ENCODE measurements around the gene TMEM132D. TPM values are rescaled to one million over a fixed set of nuclear protein-coding genes. Genes with fewer than 3 reads are reported as not detected.

Gene TMEM132D
- total RNA-seq, 1 donor: under 0.01 TPM

DNA sequence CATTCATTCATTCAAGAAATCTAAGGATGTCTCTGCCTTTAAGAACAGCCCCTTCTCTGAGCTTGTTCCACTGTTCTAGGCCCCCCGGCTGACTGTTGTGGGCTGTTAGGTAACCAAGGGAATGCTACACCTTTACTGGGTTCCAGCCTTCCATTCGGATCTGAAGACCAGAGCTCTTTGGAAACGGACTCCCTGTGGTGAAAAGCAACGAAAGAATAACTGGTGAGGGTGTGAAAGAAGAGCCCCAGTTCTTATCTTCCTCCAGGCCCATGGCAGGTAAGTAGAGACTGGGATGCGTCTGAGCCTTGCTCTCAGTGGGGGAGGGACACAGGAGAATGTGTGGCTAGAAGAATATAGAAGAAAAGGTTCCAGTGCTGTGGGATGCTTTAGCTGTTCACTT, 207.4 kb downstream of the TMEM132D start:
- Histone ChIP-seq H3K4me1 (ENCODE audit: insufficient read depth, low read length) (no peaks in the 10 kb centered on the region), H3K9me3 (ENCODE audit: low read depth, low read length) (no peaks in the 10 kb centered on the region), H3K27me3 (ENCODE audit: insufficient read depth, low read length) (no peaks in the 10 kb centered on the region), H3K4me3 (ENCODE audit: low read length) (no peak overlapping the region)

DNA sequence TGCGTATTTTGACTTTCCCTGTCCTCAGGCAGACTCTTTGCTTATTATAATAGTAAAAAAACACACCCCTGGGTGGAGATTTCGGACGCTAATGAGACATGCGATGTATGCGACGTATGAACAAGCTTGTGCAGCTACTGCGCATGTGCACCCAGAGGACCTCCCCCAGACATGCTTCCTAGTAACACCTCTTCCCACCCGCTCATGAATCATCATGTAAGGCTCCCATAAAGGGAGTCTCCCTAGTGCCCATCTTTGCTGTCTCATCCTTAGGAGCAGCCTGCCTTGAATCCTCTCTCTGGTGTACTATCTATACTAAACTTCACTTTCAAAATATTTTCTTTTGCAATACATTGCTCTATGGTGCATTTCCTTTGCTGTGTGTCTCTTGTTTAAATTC, 210.1 kb downstream of the TMEM132D start:
- Histone ChIP-seq H3K27me3 (ENCODE audit: insufficient read depth, low read length) (no peaks in the 10 kb centered on the region), H3K4me1 (ENCODE audit: insufficient read depth, low read length) (no peaks in the 10 kb centered on the region), H3K4me3 (ENCODE audit: low read length) (no peak overlapping the region), H3K9me3 (ENCODE audit: low read depth, low read length) (no peaks in the 10 kb centered on the region)

DNA sequence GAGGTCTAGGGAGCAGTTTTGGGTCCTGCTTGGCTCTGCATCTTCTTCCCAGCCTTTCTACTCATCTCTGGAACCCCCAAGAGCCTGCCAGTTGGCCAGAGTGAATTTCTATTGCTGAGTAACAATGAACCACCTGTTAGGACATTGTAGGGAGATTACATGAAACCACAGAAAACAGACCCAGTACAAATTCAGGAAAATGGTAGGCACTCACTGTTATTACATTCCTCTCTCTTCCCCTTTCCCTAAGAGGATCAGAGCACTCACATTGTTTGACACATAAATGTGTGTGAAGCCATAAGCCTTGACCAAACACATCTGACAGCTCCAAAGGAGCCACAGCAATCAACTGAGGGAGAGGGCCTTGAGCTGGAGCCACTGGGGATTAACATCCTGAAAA, 216.1 kb downstream of the TMEM132D start:
- no peaks in the 10 kb centered on the region for H3K9me3 ChIP-seq (ENCODE audit: low read depth, low read length)
- H3K4me3 ChIP-seq (ENCODE audit: low read length): no peak overlapping the region
- H3K4me1 ChIP-seq (ENCODE audit: insufficient read depth, low read length): no peaks in the 10 kb centered on the region
- H3K27me3 ChIP-seq (ENCODE audit: insufficient read depth, low read length): no peaks in the 10 kb centered on the region

DNA sequence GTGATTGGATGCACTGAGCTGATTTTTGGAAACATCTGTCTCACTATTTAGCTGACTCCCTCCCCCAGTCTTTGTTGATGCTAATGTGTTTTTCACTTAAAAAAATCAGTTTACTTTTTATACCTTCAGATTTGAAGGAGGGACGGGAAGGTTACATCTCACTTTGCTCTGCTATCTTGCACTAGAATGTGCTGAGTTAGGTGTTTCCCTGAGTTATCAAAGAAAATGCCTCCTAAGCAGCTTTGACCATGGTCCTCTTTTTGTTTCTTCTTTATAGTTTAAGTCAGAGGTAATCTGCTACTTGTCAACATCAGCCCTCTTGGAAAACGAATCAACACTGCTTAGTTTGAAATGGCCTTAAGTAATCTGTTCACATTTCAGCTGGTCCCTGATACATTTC, 222.0 kb downstream of the TMEM132D start:
- Histone ChIP-seq H3K27me3 (ENCODE audit: insufficient read depth, low read length) (no peaks in the 10 kb centered on the region), H3K4me3 (ENCODE audit: low read length) (no peak overlapping the region), H3K9me3 (ENCODE audit: low read depth, low read length) (peaks cover 7% of the 10 kb centered on the region), H3K4me1 (ENCODE audit: insufficient read depth, low read length) (no peaks in the 10 kb centered on the region)

DNA sequence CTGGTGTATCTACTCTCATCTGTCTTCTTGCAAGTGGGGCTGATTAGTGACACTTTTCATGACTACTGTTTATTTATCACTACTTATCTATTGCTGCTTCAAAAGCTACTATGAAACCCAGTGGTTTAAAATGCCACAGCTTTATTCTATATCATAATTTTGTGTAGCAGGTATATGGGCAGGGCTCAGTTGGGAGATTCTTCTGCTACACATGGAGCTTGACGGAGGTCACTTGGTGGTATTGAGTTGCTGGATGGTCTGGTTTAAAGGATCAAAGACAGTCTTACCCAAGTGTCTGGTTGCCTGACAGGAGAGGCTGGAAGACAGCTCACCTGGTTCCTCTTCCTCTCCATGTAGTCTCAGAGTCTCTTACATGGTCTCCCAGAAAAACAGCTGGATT, 222.7 kb downstream of the TMEM132D start:
- no peaks in the 10 kb centered on the region for H3K4me1 ChIP-seq (ENCODE audit: insufficient read depth, low read length)
- H3K27me3 ChIP-seq (ENCODE audit: insufficient read depth, low read length): no peaks in the 10 kb centered on the region
- no peak overlapping the region for H3K4me3 ChIP-seq (ENCODE audit: low read length)
- peaks cover 7% of the 10 kb centered on the region for H3K9me3 ChIP-seq (ENCODE audit: low read depth, low read length)

DNA sequence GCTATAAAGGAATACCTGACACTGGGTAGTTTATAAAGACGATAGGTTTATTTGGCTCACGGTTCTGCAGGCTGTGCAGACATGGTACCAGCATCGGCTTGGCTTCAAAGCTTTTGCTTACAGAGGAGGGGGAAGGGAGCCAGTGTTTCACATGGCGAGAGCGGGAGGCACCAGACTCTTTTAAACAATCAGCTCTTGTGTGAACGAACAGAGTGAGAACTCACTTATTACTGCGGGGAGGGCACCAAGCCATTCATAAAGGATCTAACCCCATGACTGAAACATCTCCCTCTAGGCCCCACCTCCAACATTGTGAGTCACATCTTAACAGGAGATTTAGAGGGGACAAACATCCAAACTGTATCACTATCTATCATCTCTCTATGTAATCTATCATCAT, 227.4 kb downstream of the TMEM132D start:
- Histone ChIP-seq H3K4me3 (ENCODE audit: low read length) (no peak overlapping the region), H3K9me3 (ENCODE audit: low read depth, low read length) (peaks cover 7% of the 10 kb centered on the region), H3K4me1 (ENCODE audit: insufficient read depth, low read length) (no peaks in the 10 kb centered on the region), H3K27me3 (ENCODE audit: insufficient read depth, low read length) (no peaks in the 10 kb centered on the region)

DNA sequence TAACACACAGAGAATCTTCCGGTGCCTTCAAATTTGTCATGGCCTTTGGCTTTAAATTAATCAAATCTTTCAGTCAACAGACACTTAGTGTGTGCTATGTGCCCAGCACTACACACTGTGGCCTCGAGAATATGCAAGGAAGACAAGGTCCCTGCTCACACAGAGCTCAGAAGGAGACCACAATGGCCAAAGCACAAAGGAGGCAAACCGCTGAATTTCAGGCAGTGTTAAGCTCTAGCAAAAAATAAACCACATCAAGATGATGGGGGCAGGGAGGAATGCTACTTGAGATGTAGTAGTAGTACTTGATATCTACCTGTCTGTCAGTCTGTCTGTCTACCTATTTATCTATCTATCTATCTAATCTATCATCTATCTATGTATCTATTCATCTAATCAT, 227.9 kb downstream of the TMEM132D start:
- Histone ChIP-seq H3K4me1 (ENCODE audit: insufficient read depth, low read length) (no peaks in the 10 kb centered on the region), H3K4me3 (ENCODE audit: low read length) (no peak overlapping the region), H3K27me3 (ENCODE audit: insufficient read depth, low read length) (no peaks in the 10 kb centered on the region), H3K9me3 (ENCODE audit: low read depth, low read length) (peaks cover 7% of the 10 kb centered on the region)

DNA sequence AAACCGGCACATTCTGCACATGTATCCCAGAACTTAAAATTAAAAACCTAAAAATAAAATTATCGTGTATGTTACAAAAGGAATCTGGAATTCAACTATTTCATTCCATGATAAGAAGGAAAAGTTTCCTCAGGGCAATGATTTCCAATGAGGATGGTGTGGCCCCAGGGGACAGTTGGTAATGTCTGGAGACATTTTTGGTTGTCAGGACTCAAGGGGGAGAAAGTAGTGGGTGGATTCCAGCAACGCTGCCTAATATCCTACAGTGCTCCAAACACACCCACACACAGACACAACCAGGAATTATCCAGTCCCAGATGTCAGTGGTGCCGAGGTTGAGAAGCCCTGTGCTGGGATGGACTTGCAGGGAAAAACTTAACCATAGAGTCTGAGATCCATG, 228.3 kb downstream of the TMEM132D start:
- peaks cover 7% of the 10 kb centered on the region for H3K9me3 ChIP-seq (ENCODE audit: low read depth, low read length)
- H3K4me1 ChIP-seq (ENCODE audit: insufficient read depth, low read length): no peaks in the 10 kb centered on the region
- no peak overlapping the region for H3K4me3 ChIP-seq (ENCODE audit: low read length)
- no peaks in the 10 kb centered on the region for H3K27me3 ChIP-seq (ENCODE audit: insufficient read depth, low read length)

DNA sequence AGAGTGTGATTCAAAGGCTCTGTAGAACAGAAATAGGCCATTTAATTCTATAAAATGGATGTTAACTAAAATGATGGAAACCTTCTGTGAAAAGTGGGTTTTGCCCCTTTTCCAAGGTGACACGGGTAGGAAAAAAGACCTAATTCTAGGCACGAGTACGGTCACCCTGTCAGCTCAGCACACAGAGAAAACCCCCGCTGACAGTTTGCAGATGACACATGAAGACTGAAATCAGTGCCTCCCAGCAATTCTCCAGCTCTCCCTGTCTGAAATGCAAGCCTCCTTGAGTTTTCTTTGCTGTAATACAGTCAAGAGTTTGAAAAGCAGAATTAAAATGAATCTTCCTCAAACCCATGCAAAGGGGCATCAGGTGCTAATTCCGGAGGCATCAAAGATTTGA, 230.0 kb downstream of the TMEM132D start:
- H3K27me3 ChIP-seq (ENCODE audit: insufficient read depth, low read length): no peaks in the 10 kb centered on the region
- peaks cover 7% of the 10 kb centered on the region for H3K9me3 ChIP-seq (ENCODE audit: low read depth, low read length)
- H3K4me1 ChIP-seq (ENCODE audit: insufficient read depth, low read length): no peaks in the 10 kb centered on the region
- no peak overlapping the region for H3K4me3 ChIP-seq (ENCODE audit: low read length)

DNA sequence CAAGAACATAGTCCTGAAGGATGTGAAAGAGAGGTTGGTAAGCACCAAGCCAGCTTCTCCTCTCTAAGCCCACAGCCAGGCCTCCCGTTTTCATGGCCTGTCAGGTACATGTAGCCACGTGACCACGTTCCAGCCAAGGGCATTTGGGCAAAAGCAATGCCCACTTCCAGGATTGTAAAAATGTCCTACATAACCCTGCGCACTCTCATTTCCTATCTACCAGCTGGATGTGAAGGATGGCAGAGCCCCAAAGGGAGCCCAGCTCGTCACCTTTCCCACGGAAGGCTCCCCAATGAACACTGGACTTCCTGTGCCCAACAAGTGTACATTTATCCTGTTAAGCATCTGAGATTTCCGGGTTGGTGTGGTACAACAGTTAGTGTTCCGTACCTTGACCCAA, 231.7 kb downstream of the TMEM132D start:
- Histone ChIP-seq H3K4me1 (ENCODE audit: insufficient read depth, low read length) (no peaks in the 10 kb centered on the region), H3K4me3 (ENCODE audit: low read length) (no peak overlapping the region), H3K9me3 (ENCODE audit: low read depth, low read length) (no peaks in the 10 kb centered on the region), H3K27me3 (ENCODE audit: insufficient read depth, low read length) (no peaks in the 10 kb centered on the region)

DNA sequence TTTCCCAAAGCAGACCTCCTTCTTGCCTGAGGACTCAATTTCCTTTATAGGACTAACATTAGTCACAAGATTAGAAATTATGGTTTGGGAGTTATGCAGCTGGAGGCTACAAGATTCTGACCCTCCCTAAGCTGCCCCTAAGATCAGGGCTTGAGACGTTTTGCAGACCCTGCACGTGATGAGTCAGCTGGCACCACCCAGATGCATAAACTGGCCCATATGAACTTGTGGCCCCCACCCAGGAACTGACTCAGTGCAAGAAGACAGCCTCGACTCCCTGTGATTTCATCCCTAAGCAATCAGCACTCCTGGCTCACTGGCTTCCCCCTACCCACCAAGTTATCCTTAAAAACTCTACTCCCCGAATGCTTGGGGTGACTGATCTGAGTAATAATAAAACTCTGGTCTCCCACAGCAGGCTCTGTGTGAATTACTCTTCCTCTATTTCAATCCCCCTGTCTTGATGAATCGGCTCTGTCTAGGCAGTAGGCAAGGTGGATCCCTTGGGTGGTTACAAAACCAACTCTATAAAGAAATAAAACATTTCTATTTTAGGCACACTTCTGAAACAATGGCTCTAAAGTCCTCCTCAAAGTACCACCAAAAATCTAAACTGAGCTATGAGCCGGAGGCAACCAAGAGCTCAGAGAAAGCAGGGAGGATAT, 233.4 kb downstream of the TMEM132D start:
- no peaks in the 10 kb centered on the region for H3K4me1 ChIP-seq (ENCODE audit: insufficient read depth, low read length)
- H3K27me3 ChIP-seq (ENCODE audit: insufficient read depth, low read length): no peaks in the 10 kb centered on the region
- H3K4me3 ChIP-seq (ENCODE audit: low read length): no peak overlapping the region
- no peaks in the 10 kb centered on the region for H3K9me3 ChIP-seq (ENCODE audit: low read depth, low read length)

DNA sequence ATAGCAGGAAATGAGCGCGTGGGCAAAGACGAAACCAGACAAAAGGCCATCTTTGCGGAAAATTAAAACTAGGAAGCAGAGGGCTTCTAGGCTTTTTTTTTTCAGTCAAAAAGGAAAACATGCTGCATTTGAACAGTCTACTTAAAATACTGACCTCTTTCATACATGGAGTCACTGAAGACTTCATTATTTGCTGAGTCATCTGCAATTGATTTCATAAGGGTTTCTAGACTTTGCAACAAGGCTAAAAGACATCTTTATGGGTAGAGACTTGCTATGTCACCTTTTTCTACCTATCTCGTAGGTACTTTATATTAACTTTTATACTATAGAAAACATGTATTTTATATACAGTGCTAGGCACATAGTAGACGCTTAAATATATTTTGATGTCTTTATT, 238.4 kb downstream of the TMEM132D start:
- H3K4me3 ChIP-seq (ENCODE audit: low read length): no peak overlapping the region
- no peaks in the 10 kb centered on the region for H3K9me3 ChIP-seq (ENCODE audit: low read depth, low read length)
- H3K4me1 ChIP-seq (ENCODE audit: insufficient read depth, low read length): no peaks in the 10 kb centered on the region
- H3K27me3 ChIP-seq (ENCODE audit: insufficient read depth, low read length): no peaks in the 10 kb centered on the region

DNA sequence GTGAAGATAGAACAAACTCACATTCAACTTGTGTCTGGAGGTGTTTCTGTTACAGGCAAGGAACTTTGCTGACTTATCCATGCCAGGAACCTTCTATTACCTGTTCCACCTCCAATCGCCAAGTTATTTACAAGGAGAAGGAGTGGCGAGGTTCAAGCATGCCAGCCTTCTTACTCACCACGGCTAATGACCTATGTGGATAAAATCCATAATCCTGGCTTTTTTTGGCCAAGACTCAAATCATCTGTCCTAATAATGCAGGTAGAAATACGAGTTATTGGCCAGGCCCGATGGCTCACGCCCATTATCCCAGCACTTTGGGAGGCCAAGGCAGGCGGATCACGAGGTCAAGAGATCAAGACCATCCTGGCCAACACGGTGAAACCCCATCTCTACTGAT, 241.6 kb downstream of the TMEM132D start:
- Histone ChIP-seq H3K9me3 (ENCODE audit: low read depth, low read length) (no peaks in the 10 kb centered on the region), H3K27me3 (ENCODE audit: insufficient read depth, low read length) (no peaks in the 10 kb centered on the region), H3K4me3 (ENCODE audit: low read length) (no peak overlapping the region), H3K4me1 (ENCODE audit: insufficient read depth, low read length) (no peaks in the 10 kb centered on the region)

DNA sequence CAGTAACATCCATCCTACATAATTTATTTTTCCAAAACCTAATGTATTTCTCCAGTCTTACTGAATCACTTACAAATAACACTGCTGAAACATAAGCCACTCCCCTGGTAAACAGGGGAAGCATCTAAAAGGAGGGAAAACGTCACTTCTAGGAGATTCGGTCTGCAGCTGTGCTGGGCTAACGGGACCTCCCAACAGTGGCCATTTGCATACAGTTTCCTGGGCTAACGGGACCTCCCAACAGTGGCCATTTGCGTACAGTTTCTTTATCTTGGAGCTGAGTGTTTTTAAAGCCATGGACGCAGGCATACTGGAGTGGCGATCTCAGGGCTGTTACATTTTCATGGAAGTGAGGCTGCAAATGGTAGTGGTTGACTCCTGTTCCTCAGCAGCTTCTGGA, 242.9 kb downstream of the TMEM132D start:
- Histone ChIP-seq H3K4me3 (ENCODE audit: low read length) (no peak overlapping the region), H3K9me3 (ENCODE audit: low read depth, low read length) (no peaks in the 10 kb centered on the region), H3K4me1 (ENCODE audit: insufficient read depth, low read length) (no peaks in the 10 kb centered on the region), H3K27me3 (ENCODE audit: insufficient read depth, low read length) (no peaks in the 10 kb centered on the region)

DNA sequence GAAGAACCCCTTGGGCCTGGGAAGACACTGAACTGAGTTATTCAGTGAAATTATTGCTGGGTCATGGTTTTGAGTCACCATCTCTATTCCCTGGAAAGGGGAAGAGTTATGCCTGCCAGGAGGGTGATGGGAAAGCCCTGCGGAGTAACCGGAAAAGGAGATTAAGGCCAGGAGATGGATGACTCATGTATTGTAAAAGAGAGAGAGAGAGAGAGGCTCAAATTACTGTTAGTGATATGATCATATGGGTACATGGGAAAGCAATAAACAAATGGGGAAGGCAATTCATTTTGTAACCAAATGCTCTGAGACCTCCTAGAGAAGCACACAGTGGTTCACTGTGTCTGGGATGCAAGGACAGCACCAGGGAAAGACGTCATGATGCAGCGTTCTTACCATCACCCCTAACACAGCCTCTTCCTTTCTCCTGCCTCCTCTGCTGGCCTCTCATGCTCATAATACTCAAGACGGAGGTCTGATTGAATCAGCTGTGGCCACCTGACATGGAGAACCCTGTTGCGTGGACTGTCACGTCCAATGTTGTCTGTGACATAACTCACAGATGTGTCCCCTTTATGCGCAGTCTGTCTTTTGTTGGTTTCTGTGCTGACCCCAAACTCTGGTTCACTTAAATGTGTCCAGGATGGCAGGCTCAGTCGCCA, 243.7 kb downstream of the TMEM132D start:
- H3K4me1 ChIP-seq (ENCODE audit: insufficient read depth, low read length): no peaks in the 10 kb centered on the region
- no peak overlapping the region for H3K4me3 ChIP-seq (ENCODE audit: low read length)
- no peaks in the 10 kb centered on the region for H3K9me3 ChIP-seq (ENCODE audit: low read depth, low read length)
- H3K27me3 ChIP-seq (ENCODE audit: insufficient read depth, low read length): no peaks in the 10 kb centered on the region

DNA sequence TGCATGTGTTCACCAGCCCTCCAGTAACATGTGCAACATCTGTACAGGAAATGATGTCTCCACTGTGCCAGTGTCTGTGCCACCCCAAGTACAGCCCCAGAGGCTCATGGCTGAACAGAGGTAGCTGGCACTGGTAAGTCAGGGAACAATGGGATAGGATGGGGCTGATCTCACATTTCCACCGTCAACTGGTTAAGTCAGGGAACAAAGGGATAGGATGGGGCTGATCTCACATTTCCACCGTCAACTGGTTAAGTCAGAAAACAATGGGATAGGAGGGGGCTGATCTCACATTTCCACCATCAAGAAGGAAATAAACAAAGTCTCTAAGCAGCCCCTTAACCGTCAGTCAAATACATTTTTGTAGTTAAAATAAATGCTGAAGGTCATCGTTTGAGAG, 246.6 kb downstream of the TMEM132D start:
- Histone ChIP-seq H3K4me1 (ENCODE audit: insufficient read depth, low read length) (no peaks in the 10 kb centered on the region), H3K4me3 (ENCODE audit: low read length) (no peak overlapping the region)

More for the DNA sequence above, 246.6 kb downstream of the TMEM132D start:
- no peaks in the 10 kb centered on the region for H3K9me3 ChIP-seq (ENCODE audit: low read depth, low read length)
- H3K27me3 ChIP-seq (ENCODE audit: insufficient read depth, low read length): no peaks in the 10 kb centered on the region
